NCI-H1694 treated with DMSO at 0.1 percent for 48 hours (cell line): ENCODE measurements around the gene FAM222B.

Experiments used
- DNase-seq: peaks from one replicate; lab custom pipeline; 2025; lab: John Stamatoyannopoulos, UW

FAM222B gene

DNA sequence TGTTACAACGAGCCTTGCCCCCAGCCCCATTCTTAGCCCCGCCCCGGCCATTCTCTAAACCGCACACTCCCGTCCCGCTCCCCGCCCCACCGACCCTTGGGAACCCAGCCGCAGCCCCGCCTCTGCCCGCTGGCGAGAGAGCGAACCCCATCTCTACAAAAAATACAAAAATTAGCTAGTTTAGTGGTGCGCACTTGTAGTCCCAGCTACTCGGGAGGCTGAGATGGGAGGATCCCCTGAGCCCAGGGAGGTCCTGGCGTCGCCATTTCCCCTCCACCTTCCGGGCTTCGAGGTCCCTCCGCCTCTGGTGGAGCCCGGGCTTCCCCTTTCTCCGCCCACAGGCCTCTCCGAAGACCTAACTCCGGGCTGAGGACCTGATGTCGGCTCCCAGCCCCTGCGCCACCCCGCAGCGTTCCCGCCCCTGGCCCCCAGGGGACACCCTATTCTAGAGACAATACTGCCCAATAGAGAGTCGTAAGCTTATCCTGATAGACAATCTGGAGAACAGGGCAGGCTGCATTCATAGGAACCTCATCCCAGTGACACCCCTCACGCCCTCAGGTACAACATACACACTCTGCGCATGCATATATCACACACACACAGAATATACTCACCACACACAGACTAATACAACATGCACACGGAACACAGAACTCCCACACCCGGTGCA is 130.4 kb downstream of the FAM222B start:
- no peak for DNase-seq

DNA sequence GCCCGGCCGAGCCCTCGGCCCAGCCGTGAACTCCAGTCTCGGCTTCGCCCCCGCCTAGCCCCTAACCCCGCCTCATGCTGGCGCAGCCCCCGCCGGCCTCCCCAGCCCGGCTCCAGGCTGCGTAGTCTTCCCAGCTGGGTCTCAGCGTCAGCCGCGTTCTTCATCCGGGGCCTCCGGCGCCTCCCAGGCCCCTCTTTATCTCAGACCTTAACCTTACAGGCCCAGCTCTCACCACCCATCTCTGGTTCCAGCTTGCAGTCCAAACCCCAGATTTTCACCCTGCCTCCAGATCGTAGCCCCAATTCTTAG is 130.9 kb downstream of the FAM222B start, which contains the start of gene PROCA1:
PROCA1 (minus strand) TSS at position 166 of the 309 bp plus-strand sequence. CDS start 228 bp downstream, outside the sequence.
- DNase-seq: no peak

DNA sequence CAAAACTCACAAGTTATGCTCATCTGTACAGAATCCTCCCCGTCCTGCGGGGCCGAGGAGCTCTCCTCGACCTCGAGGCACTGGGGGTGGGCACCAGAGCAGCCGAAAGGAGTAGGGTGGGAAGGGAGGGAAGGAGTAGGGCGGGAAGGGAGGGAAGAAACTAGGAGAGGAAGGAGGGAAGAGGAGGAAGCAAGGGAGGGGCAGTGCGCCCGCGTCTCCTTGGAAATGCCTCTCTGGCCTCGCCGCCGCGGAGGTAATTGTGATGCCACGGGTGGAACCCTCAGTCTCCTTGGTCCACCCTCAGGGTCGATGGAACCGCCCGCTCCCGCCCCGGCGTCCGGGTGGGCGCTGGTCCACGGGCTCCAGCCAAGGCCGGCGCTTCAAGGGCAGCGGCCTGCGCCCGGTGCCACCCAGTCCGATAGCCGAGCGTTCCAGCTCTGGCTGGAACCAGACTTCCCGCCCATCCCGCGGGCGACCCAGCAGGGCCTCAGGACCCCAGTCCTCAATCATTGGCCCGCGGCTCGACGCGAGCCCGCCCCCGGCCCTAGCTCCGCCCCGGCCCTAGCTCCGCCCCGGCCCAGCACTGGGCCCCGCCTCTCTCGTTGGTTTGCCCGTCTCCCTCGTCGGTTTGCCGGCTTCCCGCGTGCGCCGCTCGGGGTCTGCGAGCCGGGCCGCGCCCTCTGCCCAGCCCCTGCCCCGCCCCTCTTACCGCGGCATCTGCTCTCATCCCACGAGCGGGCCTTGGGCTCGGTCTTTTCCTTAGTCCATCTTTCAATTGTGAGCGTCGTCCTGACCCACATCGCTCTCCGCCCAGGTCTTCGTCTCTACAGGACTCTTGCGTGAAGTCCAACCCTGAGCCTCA is 131.5 kb downstream of the FAM222B start:
- peak; percentile 89 for DNase-seq

DNA sequence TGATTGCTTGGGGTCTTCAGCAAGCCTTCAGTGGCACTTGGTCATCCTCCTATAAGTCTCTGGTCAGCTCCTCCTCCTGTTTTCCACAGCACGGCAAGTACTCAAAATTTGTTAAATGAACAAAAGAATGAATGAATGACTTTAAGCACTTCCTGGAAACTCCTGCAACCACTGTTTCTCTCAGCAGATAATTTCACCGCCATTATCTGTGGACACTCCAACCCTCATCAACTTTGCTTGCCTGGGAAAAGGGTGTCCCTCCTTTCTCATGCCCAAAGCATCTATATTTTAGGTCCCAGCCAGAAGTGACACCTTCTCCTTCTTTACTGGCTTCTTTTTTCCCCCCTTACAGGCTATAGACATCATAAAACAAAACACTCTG is 135.3 kb downstream of the FAM222B start:
- DNase-seq: no peak

DNA sequence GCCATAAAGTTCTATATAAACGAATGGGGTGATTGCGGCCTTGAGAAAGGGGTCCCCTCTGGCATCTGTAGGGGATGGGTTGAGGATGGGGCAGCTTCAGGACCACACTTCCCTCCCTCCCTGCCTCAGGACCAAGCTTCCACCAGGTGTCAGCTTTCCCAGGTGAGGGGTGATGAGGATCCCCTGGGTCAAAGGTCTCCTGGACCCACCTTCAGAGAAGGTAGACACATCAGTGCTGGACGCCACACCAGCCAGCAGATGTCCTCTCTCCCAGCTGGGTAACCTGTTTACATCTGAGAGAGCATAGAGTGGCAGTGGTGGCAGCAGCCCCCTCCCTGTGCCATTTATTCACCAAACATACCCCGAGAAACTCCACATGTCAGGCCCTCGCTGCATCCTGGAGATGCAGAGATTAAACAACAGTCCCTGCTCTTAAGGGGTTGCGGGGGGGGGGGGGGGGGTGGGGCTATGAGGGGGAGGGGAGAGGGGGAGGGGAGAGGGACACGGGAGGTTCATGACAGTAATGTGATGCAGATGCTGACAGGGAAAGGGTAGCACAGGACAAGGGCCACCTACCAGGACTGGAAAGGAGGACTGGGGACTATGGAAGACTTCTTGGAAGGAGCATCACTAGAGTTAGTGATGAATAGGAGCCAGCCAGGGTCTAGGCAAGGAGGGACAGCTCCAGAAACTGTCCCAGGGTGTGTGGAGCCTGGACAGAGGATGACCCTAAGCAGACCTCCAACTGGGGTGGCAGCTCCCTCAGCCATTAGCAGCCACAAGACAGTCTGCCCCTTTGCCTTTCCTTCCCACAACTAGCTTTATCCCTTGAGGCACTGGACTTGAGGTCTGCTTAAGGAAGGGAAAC is 135.9 kb downstream of the FAM222B start:
- no peak for DNase-seq
